Measurements from ENCODE around the gene SYNJ2.

- no peak for TF ChIP-seq CTCF (IDR thresholded peaks at IDR 0.05; ENCODE audit: low read length)
- TF ChIP-seq EZH2 (IDR thresholded peaks at IDR 0.05; ENCODE audit: borderline replicate concordance, low read length), result no peak
These were observed 96.7 kb downstream of the SYNJ2 start for GRCh38 chr6:158078320-158078719.
